Dedifferentiated amniotic fluid mesenchymal stem cell (primary cell): ENCODE data around the gene OSBPL2.

ENCODE experiments used
- DNase-seq: peaks from one replicate; pipeline ENCODE4 v3.0.0-alpha.2; 2016; ENCODE audit errors: extremely low spot score

Gene OSBPL2

DNA sequence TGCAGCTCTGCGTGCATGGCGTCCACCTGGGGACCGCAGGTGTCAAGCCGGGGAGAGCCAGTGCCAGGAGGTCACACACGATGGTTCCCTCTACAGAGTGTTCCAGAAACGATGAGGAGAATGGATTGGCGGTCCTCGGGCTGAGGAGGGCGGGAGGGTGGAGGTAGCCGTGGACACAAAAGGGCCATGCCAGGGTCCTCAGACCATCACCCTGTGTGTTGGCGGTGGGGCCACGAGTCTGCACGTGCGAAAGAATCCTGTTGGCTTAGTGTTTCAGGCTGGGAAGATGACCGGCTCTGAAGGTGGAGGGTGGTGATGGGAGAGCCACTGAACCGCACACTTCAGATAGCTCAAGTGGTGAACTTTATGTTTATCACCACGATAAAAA, 31.9 kb upstream of the OSBPL2 start:
- no peak for DNase-seq

- DNase-seq: no peak
These were observed 30.1 kb upstream of the OSBPL2 start for GRCh38 chr20:62208061-62208794.

DNA sequence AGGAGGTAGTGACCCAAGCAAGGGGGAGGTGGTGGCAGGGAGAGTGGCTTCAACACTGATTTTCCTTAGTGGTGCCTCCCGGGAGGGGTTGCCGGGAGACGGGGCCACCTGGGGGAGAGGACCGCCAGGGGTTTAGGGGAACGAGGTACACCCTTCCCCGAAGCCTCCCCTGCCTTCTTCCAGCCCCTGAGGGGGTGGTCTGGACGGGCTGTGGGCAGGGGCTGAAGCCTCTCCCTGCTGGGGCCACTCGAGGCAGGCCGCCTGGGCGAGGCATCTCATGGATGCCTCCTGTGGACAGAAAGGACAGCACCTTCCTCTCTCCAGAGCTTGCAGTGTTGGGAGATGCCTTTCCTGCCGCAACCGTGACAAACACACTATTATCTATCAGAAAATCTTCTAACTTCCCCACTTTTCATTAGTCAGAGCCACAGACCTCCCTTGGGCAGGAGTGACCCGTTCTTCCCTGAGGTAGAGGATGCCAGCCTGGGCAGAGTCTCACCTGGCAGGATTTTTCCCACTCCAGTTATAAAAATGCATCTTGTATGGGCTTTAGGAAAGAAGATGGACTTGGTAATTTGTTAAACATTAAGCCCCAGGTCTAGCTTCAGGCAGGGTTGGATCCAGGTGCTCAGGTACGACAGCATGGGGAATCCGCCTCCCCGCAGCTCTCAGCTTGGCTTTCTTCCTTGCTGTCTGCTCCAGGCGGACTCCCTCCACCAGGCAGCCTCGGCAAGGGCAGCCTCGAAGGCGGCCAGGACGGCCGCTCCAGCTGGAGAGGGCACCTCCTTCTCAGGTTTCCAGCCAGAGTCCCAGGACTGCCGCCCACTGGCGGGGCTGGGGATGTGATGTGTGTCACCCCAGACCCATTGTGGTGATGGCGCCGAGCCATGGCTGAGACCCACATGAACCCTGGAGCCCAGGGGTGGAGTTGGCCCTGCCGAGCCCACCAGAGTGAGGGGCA, 29.2 kb upstream of the OSBPL2 start:
- DNase-seq: no peak

- DNase-seq: no peak
These were observed 28.3 kb upstream of the OSBPL2 start for GRCh38 chr20:62209850-62210495.

GRCh38 chr20:62210496-62210855, 27.8 kb upstream of the OSBPL2 start:
- DNase-seq: no peak

DNA sequence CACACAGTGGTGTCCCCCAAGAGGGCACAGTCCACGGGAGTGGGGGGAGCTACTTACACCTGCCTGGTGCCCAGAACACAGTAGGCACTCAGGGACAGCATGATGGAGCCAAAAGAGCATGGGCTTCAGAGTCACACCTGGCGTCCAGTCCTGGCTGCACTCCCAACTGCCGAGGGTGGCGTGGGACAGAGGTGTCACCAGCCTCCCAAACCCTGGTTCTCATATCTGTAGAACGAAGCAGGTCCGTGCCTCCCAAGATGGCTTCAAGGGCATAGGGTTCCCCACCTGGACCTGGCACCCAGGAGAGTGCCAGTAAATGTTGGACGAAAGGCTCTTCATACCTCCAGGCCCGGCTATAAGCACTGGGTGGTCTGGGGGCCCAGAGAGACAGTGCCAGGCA, 27.1 kb upstream of the OSBPL2 start:
- no peak for DNase-seq

DNA sequence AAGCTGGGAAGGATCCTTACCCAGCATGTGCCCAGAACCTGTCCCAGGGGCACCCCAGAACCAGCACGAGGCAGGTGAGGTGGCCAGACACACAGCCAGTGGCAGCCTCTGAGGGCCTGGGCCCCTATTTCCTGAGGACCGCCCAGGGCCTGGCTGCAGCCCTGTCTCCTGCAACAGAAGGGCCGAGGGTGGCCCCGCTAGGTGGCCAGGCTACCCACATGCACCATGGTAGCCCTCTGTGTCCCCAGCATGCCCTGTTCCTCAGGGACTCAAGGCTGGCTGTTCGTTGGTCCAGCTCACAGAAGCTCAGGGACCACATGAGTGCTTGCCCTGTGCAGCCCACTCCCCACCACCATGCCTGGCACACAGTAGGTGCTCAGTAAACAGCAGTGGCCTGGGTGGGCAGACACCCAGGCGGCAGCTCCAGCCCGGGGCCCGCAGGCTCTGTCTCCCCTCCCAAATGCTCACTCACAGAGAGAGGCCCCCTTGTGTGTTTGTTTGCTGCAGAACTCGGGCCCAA, 26.5 kb upstream of the OSBPL2 start:
- DNase-seq: no peak

- DNase-seq: no peak
These were observed 26.0 kb upstream of the OSBPL2 start for GRCh38 chr20:62212299-62212698.

DNA sequence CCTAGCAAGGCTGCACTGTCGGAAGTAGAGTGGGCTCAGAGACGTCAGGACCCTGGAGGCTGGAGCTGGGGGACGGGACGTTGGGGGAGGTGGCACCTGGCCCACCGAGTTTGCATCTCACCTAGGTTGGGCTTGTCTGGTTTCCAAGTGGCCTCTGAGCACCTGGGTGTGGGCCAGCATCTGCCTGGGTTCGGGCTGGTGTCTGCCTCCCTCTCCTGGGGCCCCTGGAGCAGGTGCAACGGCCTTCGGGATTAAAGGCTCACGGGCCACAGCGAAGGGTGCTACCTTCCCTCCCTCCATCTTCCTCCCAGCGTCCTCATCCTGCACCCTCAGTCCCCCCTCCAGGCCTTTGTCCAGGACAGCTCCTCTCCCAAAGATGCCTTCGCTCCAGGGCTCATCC, 24.3 kb upstream of the OSBPL2 start:
- no peak for DNase-seq

- DNase-seq: no peak
These were observed 23.0 kb upstream of the OSBPL2 start for GRCh38 chr20:62215020-62215990.

DNA sequence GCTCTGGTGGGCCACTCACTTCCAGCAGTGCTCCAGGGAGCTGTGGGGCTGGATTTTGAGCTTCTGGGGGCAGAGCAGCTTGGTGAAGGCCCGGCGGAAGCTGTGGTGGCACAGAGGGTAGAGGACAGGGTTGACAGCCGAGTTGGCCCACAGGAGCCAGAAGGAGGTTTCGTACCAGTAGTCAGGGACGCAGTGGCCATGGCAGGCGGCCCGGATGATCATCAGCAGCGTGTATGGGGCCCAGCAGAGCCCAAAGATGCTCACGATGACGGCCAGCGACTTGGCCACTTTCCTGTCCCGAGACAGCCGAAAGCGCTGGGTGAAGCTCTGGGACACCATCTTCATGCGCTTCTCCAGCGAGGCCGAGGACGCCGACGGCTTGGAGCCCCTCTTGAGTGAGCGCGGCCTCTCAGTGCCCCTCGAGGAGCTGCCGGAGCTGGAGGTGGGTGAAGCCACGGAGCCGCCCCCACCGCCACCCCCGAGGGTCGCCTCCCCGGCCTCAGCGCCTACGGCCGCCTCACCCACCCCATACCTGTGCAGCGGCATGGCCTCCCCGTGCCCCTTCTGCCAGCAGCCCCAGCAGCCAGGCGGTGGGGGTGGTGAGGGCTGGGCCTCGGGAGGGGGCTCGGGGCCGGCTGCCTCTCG, 22.2 kb upstream of the OSBPL2 start:
- no peak for DNase-seq

- no peak for DNase-seq
These were observed 21.4 kb upstream of the OSBPL2 start for GRCh38 chr20:62216636-62217566.

- DNase-seq: no peak
These were observed 20.2 kb upstream of the OSBPL2 start for GRCh38 chr20:62217913-62218773.

DNA sequence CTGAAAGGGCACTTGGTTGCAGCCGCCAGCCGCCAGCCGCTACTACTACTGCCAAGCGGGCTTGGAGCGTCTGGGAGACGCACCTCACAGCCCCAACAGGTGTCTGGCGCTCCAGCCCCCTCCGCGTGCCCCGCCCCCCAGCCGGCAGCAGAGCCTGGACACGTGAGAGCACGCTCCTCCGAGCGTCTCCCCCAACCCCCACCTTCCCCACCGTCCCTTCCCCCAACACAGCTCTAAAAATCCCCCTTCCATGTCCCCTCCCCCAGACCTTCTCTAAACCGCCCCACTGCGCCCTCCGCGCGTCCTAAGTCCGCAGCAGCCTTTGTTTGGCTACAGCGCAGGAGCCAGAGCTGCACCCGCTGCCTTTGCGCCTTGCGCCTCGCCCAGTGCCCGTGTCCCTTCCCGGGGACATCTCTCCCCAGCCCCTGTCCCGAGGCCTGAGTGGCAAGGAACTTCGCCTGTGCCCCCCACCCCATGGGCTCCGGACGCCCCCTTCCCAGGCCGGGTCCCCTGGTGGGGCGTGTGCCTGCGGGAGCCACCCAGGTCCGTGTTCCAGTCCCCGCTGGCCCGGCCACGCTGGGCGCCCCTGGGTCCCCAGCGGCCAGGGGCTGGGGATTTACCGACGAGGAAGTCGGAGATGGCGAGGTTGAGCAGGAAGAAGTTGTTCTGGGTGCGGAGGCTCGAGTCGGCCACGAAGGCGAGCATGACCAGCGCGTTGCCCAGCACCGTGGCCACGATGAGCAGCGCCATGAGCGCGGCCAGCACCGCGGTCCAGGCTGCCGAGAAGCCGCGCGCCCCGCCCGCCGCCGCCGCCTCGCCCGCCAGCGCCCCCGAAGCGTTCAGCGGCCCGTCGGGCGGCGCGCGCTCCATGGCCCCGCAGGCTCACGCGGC, 19.0 kb upstream of the OSBPL2 start:
- no peak for DNase-seq

- no peak for DNase-seq
These were observed 18.2 kb upstream of the OSBPL2 start, which contains the start of gene HRH3 for GRCh38 chr20:62219992-62220665. Gene HRH3 (minus strand): TSS chr20:62220278. CDS start chr20:62219970, 308 bp downstream.

- DNase-seq: no peak
These were observed 17.4 kb upstream of the OSBPL2 start for GRCh38 chr20:62220666-62221568.
